ENCODE results near the gene RBM17.

The RBM17 gene

GRCh38 chr10:6083523-6084475, 5.0 kb upstream of the RBM17 start:
- Histone ChIP-seq H3K36me3 (ENCODE audit: control insufficient read depth, insufficient read depth, low read length) (no peaks in the 10 kb centered on the region), H3K9me3 (ENCODE audit: control insufficient read depth, insufficient read depth, low read length) (no peaks in the 10 kb centered on the region), H3K4me1 (ENCODE audit: control insufficient read depth, insufficient read depth, low read length) (peaks cover 19% of the 10 kb centered on the region), H3K9ac (ENCODE audit: low read depth, low read length) (no peak overlapping the region), H3K27ac (ENCODE audit: low read depth, low read length) (no peak overlapping the region), H3K27me3 (ENCODE audit: control insufficient read depth, insufficient read depth, low read length) (no peaks in the 10 kb centered on the region), H3K4me3 (ENCODE audit: low read depth, low read length) (no peak overlapping the region)

- H3K9me3 ChIP-seq (ENCODE audit: control insufficient read depth, insufficient read depth, low read length) = no peaks in the 10 kb centered on the region
- H3K9ac ChIP-seq (ENCODE audit: low read depth, low read length) = no peak overlapping the region
- no peak overlapping the region for H3K4me3 ChIP-seq (ENCODE audit: low read depth, low read length)
- H3K27me3 ChIP-seq (ENCODE audit: control insufficient read depth, insufficient read depth, low read length) = no peaks in the 10 kb centered on the region
- peaks cover 33% of the 10 kb centered on the region for H3K4me1 ChIP-seq (ENCODE audit: control insufficient read depth, insufficient read depth, low read length)
- no peak overlapping the region for H3K27ac ChIP-seq (ENCODE audit: low read depth, low read length)
- no peaks in the 10 kb centered on the region for H3K36me3 ChIP-seq (ENCODE audit: control insufficient read depth, insufficient read depth, low read length)
These were observed 2.2 kb upstream of the RBM17 start for GRCh38 chr10:6086375-6087233.

DNA sequence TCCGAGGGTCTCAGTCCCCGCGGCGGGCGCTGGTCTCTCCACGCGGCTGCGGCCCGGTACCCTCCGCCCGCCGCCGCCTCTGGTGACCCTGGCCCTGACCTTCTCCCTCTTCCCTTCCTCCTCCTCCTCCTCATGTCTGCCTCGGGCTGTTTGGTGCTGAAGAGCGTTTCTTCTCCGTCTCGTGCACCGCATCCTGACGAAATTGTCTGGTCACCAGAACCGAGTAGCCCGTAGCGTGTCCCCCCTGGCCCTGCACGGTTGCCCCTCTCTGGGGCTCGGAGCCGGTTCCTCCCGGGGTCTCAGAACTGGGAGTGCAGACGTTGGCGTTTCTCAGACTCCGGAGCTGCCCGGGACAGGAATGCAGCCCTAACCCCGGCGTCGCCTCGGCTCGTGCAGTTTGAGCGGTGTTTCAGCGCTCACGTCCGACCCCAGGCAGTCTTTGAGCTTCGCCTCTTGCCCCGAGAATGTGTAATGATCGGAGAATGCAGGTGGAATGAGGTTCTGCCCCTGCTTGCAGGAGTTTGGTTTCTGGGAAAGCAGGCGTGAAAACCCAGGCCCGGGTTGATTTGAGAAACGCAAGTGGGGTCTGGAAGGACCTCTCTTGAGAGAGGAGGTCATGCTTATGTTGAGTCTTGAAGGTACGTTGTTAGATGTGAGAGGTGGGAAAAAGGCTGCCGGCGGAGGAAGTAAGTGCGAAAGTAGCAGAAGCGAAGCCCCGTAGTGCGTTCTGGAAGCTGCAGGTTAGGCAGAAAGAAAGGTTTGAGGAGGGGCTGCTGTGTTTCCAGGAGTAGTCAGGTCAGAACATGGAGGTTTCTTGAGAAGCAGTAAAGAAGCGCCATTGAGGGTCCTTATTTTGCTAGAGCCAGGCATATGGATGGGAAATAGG, 743 bp downstream of the RBM17 start:
- no peaks in the 10 kb centered on the region for H3K27me3 ChIP-seq (ENCODE audit: control insufficient read depth, insufficient read depth, low read length)
- no peaks in the 10 kb centered on the region for H3K36me3 ChIP-seq (ENCODE audit: control insufficient read depth, insufficient read depth, low read length)
- peak overlapping the region; percentile 40 for H3K27ac ChIP-seq (ENCODE audit: low read depth, low read length)
- H3K9ac ChIP-seq (ENCODE audit: low read depth, low read length) = peak overlapping the region; percentile 86
- H3K4me3 ChIP-seq (ENCODE audit: low read depth, low read length) = peak overlapping the region; percentile 96
- H3K9me3 ChIP-seq (ENCODE audit: control insufficient read depth, insufficient read depth, low read length) = no peaks in the 10 kb centered on the region
- H3K4me1 ChIP-seq (ENCODE audit: control insufficient read depth, insufficient read depth, low read length) = peaks cover 38% of the 10 kb centered on the region

DNA sequence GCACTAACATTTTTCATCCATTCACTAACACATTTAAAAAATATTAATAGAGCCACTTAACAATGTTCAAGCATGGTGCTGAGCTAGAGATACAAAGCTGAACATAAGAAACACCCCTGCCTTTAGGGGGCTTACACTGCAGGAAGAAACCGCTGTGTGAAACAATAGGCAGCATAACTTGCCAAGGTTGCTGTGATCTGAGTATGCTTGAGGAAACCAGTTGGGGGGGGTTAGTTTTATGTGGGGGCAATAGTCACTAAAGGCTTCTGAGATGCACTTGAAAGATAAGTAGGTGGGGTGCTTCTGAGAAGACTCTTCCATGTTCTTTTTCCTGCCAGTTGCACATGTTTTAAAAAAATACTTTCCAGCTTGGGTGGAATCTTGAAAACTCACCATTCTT, 2.8 kb downstream of the RBM17 start:
- no peak overlapping the region for H3K4me3 ChIP-seq (ENCODE audit: low read depth, low read length)
- no peak overlapping the region for H3K9ac ChIP-seq (ENCODE audit: low read depth, low read length)
- H3K27ac ChIP-seq (ENCODE audit: low read depth, low read length) = peak overlapping the region; percentile 48
- H3K9me3 ChIP-seq (ENCODE audit: control insufficient read depth, insufficient read depth, low read length) = no peaks in the 10 kb centered on the region
- peaks cover 50% of the 10 kb centered on the region for H3K4me1 ChIP-seq (ENCODE audit: control insufficient read depth, insufficient read depth, low read length)
- no peaks in the 10 kb centered on the region for H3K27me3 ChIP-seq (ENCODE audit: control insufficient read depth, insufficient read depth, low read length)
- H3K36me3 ChIP-seq (ENCODE audit: control insufficient read depth, insufficient read depth, low read length) = 0 out of 2 replicates have a peak, but pooled peaks cover under 1% of the 10 kb centered on the region

GRCh38 chr10:6092731-6093130, 3.9 kb downstream of the RBM17 start:
- H3K36me3 ChIP-seq (ENCODE audit: control insufficient read depth, insufficient read depth, low read length) = peaks cover 10% of the 10 kb centered on the region
- no peak overlapping the region for H3K9ac ChIP-seq (ENCODE audit: low read depth, low read length)
- no peaks in the 10 kb centered on the region for H3K27me3 ChIP-seq (ENCODE audit: control insufficient read depth, insufficient read depth, low read length)
- no peak overlapping the region for H3K4me3 ChIP-seq (ENCODE audit: low read depth, low read length)
- no peak overlapping the region for H3K27ac ChIP-seq (ENCODE audit: low read depth, low read length)
- no peaks in the 10 kb centered on the region for H3K9me3 ChIP-seq (ENCODE audit: control insufficient read depth, insufficient read depth, low read length)
- H3K4me1 ChIP-seq (ENCODE audit: control insufficient read depth, insufficient read depth, low read length) = peaks cover 58% of the 10 kb centered on the region

DNA sequence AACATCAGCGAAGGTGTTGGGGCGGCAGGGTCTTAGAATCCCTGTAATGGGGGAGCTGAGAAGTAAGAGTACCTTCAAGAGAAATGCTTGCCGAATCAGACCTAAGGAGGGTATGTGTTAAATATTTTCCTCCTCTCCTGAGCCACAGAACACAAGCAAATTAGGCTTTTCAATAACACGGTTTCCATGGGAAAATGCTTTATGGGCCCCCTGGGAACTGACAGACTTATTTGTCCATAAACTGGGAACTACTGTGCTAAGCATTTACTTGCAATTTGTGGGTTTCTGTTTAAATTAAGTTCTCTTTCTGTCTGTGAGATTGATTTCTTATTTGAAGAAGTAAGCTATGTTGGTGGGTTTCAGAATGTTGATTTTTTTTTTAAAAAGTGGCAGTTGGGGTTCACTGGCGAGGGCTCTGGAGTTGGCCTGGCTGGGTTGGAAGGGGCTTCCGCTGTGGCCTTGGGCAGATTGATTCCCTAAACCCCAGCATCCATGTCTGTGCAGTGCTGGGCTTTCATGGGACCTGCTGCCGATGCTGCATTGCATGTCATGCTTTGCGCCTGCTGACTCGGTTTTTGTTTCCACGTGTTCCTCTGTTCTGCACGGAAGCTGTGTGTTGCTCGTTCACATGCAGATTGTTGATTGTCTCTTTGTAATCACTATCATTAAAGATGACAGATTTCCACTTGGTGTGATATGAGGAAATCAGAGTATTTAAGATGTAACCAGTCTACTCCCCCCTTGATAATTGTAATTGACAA, 7.2 kb downstream of the RBM17 start:
- Histone ChIP-seq H3K27ac (ENCODE audit: low read depth, low read length) (no peak overlapping the region), H3K9me3 (ENCODE audit: control insufficient read depth, insufficient read depth, low read length) (no peaks in the 10 kb centered on the region), H3K4me1 (ENCODE audit: control insufficient read depth, insufficient read depth, low read length) (peaks cover 60% of the 10 kb centered on the region), H3K9ac (ENCODE audit: low read depth, low read length) (no peak overlapping the region), H3K36me3 (ENCODE audit: control insufficient read depth, insufficient read depth, low read length) (peaks cover 32% of the 10 kb centered on the region), H3K27me3 (ENCODE audit: control insufficient read depth, insufficient read depth, low read length) (no peaks in the 10 kb centered on the region), H3K4me3 (ENCODE audit: low read depth, low read length) (no peak overlapping the region)

DNA sequence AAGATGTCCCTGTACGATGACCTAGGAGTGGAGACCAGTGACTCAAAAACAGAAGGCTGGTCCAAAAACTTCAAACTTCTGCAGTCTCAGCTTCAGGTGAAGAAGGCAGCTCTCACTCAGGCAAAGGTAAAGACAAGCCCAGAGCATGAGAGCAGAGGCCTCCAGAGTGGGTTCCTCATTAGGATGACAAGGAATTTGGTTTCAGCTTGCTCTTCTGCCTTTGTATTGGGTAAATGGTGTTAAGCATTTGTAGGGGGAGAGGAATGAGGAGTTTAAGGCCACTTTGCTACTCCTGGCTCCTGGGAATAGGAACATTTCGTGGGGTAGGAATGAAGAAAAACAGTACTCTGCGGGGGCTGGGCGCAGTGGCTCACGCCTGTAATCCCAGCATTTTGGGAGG, 8.2 kb downstream of the RBM17 start:
- H3K9ac ChIP-seq (ENCODE audit: low read depth, low read length) = no peak overlapping the region
- H3K9me3 ChIP-seq (ENCODE audit: control insufficient read depth, insufficient read depth, low read length) = no peaks in the 10 kb centered on the region
- peaks cover 59% of the 10 kb centered on the region for H3K4me1 ChIP-seq (ENCODE audit: control insufficient read depth, insufficient read depth, low read length)
- peak overlapping the region; percentile 75 for H3K27ac ChIP-seq (ENCODE audit: low read depth, low read length)
- H3K4me3 ChIP-seq (ENCODE audit: low read depth, low read length) = no peak overlapping the region
- H3K36me3 ChIP-seq (ENCODE audit: control insufficient read depth, insufficient read depth, low read length) = peaks cover 42% of the 10 kb centered on the region
- H3K27me3 ChIP-seq (ENCODE audit: control insufficient read depth, insufficient read depth, low read length) = no peaks in the 10 kb centered on the region

- H3K27me3 ChIP-seq (ENCODE audit: control insufficient read depth, insufficient read depth, low read length) = no peaks in the 10 kb centered on the region
- H3K27ac ChIP-seq (ENCODE audit: low read depth, low read length) = no peak overlapping the region
- peaks cover 50% of the 10 kb centered on the region for H3K36me3 ChIP-seq (ENCODE audit: control insufficient read depth, insufficient read depth, low read length)
- H3K4me3 ChIP-seq (ENCODE audit: low read depth, low read length) = no peak overlapping the region
- peaks cover 59% of the 10 kb centered on the region for H3K4me1 ChIP-seq (ENCODE audit: control insufficient read depth, insufficient read depth, low read length)
- H3K9me3 ChIP-seq (ENCODE audit: control insufficient read depth, insufficient read depth, low read length) = no peaks in the 10 kb centered on the region
- H3K9ac ChIP-seq (ENCODE audit: low read depth, low read length) = no peak overlapping the region
These were observed 9.3 kb downstream of the RBM17 start for GRCh38 chr10:6098156-6098555.

DNA sequence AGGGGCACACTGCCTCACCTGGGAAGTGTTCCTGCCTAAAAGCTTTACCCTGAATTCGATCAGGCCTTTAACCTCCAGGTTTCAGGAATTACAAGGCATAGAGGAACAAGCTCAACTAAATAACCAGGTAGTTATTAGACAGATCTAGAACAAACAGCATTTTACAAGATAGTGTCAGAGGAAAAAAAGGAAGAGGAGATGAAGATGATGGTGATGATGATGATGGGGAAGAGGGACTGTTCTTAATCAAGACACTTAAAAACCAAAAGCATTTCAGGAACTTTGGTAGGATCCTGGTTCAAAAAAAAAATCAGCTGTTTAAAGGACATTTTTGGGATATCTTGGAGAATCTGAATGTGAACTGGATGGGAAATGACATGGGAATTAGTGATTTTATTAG, 11.5 kb downstream of the RBM17 start:
- Histone ChIP-seq H3K9ac (ENCODE audit: low read depth, low read length) (no peak overlapping the region), H3K27ac (ENCODE audit: low read depth, low read length) (no peak overlapping the region), H3K4me3 (ENCODE audit: low read depth, low read length) (no peak overlapping the region), H3K4me1 (ENCODE audit: control insufficient read depth, insufficient read depth, low read length) (peaks cover 75% of the 10 kb centered on the region), H3K27me3 (ENCODE audit: control insufficient read depth, insufficient read depth, low read length) (no peaks in the 10 kb centered on the region), H3K36me3 (ENCODE audit: control insufficient read depth, insufficient read depth, low read length) (peaks cover 57% of the 10 kb centered on the region), H3K9me3 (ENCODE audit: control insufficient read depth, insufficient read depth, low read length) (no peaks in the 10 kb centered on the region)

DNA sequence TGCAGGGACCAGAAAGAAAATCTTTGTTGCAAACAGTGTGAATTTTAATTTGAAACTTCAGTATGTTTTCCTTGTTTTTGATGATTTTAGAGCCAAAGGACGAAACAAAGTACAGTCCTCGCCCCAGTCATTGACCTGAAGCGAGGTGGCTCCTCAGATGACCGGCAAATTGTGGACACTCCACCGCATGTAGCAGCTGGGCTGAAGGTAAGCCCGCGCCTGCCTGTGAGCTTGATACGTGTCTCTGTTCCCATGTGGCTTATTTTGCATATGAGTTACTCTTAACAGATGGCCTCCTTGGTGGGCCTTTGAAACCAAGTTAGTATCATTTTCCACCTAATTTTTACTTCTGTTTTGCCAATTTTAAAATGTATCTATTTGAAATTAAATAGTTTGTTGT, 12.3 kb downstream of the RBM17 start:
- no peaks in the 10 kb centered on the region for H3K27me3 ChIP-seq (ENCODE audit: control insufficient read depth, insufficient read depth, low read length)
- H3K4me3 ChIP-seq (ENCODE audit: low read depth, low read length) = no peak overlapping the region
- H3K9ac ChIP-seq (ENCODE audit: low read depth, low read length) = no peak overlapping the region
- peak overlapping the region; percentile 40 for H3K27ac ChIP-seq (ENCODE audit: low read depth, low read length)
- H3K9me3 ChIP-seq (ENCODE audit: control insufficient read depth, insufficient read depth, low read length) = no peaks in the 10 kb centered on the region
- H3K36me3 ChIP-seq (ENCODE audit: control insufficient read depth, insufficient read depth, low read length) = peaks cover 62% of the 10 kb centered on the region
- peaks cover 73% of the 10 kb centered on the region for H3K4me1 ChIP-seq (ENCODE audit: control insufficient read depth, insufficient read depth, low read length)

Data from HUES48 (cell line).